HG02938 (cell line): ENCODE data around the gene DIAPH3.

Experiments
- ATAC-seq: cut with Tn5 transposase; IDR thresholded peaks from one replicate; pipeline ENCODE4 v1.9.1; 2021; ENCODE audit warnings: mild to moderate bottlenecking, moderate library complexity; ENCODE audit not compliant: unreplicated experiment

Gene DIAPH3

DNA sequence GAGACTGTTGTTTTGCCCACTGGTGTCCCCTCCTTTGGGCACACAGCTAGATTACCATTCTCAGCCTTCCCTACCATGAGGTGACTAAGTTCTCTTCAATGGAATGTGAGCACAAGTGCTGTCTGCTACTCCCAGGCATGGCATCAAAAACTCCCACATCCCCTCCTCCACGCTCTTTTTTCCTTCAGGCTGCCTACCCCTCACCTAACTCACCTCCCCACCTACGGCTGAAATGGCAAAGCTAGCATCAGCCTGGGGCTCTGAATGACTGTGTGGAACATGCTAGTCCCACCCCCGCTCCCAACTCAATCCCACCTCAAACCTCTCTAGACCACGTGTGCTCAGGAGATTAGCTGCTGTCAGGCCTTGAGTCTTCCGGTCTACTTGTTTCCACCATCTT is 512.2 kb downstream of the DIAPH3 start:
- no peak for ATAC-seq

- ATAC-seq = no peak
Measured at GRCh38 chr13:59643906-59644626, 519.7 kb downstream of the DIAPH3 start.

- no peak for ATAC-seq
Measured at GRCh38 chr13:59643364-59643841, 520.3 kb downstream of the DIAPH3 start.

GRCh38 chr13:59641817-59642216 is 521.9 kb downstream of the DIAPH3 start:
- ATAC-seq = no peak

- ATAC-seq = no peak
Measured at GRCh38 chr13:59641261-59641660, 522.5 kb downstream of the DIAPH3 start.

DNA sequence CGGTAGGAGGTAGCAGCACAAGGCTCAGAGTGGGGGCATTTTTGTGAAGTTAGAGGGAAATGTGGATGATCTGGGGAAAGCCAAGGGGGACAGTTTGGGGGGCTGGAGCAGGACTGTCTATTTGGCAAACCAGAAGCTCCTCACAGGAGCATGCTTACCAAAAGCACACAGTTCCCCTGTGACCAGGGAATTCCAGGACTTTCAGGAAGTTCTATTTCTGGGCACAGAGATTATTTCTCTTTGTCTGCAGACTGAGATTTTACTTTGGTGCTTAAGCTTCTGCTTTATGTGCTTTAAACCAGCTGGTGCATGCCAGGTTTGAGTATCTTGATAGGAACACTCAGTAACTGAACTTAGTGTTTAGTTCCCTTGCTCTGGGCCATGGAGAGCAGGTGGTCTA is 525.3 kb downstream of the DIAPH3 start:
- ATAC-seq = no peak

- ATAC-seq = no peak
Measured at GRCh38 chr13:59635589-59635988, 528.1 kb downstream of the DIAPH3 start.

DNA sequence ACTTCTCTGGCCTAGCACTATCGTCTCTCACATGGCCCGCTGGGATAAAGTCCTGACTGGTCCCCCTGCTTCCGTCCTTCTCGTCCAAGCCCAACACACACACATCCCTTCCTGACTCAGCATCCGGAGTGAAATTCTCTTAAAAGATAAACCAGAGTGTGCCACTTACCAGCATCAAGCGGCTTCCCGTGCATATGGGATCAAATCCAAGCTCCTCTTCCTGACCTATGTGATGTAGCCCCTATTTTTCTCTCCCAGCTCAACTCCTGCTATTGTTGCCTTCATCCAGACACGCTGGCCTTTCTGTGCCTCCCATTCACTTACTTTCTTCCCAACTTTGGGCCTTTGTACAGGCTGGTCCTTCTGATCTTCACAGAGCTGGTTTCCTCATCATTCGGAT is 530.4 kb downstream of the DIAPH3 start:
- no peak for ATAC-seq

- ATAC-seq = no peak
Measured at GRCh38 chr13:59631271-59631670, 532.5 kb downstream of the DIAPH3 start.

GRCh38 chr13:59625111-59625510 is 538.6 kb downstream of the DIAPH3 start:
- ATAC-seq = no peak

DNA sequence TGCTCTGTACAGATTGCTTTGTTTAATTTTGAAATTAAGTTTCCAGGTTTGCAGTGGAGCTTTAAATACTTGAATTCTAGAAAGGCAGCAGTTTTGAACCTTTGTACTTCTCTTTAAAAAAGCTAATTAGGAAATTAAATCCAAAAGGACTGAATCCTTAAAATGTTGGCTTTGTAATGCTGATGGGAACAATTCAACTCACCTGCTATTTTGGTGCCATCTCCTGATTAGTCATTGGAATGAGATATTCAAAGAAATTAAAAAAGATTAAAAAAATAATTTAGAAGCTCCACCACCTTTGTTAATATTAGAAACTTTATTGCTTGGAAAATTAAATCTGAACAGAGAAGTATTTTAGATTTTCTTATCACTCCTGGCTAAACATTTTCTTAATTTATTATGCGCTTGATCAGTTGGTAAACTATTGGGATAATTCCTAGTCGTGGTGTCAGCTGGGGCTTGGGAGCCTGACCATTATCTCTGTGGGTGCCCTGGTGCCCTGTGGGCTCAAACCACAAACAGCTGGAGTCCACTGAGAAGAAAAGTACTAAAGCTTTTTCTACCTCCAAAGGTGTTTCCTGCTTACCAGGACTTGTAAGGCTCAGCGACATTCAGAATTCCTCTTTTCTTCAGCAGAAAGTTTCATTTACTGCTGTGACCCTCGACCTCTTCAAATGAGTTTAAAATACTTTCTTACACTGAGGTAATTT is 540.4 kb downstream of the DIAPH3 start:
- no peak for ATAC-seq

- ATAC-seq = no peak
Measured at GRCh38 chr13:59621773-59622172, 542.0 kb downstream of the DIAPH3 start.
